ENCODE data around the gene CCDC85C.

- TF ChIP-seq CTCF (IDR thresholded peaks at IDR 0.05) (no peak), REST (IDR thresholded peaks at IDR 0.05; ENCODE audit: low read depth, low read length) (no peak), FOXJ3 (CRISPR knock-in tag; IDR thresholded peaks at IDR 0.05) (no peak), YY1 (IDR thresholded peaks at IDR 0.05; ENCODE audit: low read depth) (no peak), SMC3 (IDR thresholded peaks at IDR 0.05; ENCODE audit: low read depth, low read length) (no peak)
These were observed 83.4 kb downstream of the CCDC85C start for GRCh38 chr14:99520571-99521081.
